ENCODE results near the gene VGLL3. TPM values are rescaled to one million over a fixed set of nuclear protein-coding genes. Genes with fewer than 3 reads are reported as not detected.
"Not testable (repeated sequence)": the region's sequence is repeated elsewhere in the genome, so short reads cannot be mapped to it uniquely, and the experiment has no call there.

VGLL3 gene
- total RNA-seq, 1 donor from 2014 or later, result 69.8 TPM

DNA sequence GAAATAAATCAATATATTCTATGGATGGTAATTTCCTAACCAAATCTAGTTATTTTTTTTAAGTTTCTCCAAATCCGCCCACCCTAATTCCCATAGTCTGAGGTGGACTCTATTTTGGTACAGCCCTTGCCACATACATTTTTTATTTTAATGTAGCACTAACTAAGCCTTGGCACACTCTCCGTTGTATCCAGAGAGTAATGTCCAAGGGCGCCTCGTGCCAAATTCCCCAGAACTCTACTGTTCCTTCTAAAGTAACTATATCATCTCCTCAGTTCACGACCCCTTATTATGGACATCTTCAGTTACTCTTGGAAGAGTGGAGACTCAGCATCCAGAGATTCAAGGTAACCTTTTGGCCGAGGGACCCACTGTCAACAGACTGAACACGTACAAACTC, 1.3 kb downstream of the VGLL3 start:
- peak; percentile 49 for DNase-seq (ENCODE audit: low read depth)

DNA sequence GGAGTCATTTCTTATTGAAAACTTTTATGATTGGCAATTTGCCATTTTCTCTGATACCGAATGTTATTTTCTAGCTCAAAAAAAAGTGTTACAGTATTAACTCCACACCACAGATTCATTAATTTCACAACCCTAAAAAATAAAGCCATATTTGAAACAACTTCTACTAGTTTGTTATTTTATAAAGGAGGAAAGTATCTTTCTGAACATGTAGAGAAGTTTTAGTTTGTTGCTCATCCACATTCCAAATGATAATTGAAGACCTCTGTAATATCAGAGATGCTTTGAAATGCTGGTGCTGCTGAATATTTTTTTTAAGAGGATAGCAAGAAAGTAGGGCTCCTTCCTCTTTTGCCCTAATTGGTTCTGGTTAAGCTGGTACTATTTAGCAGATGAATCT, 1.9 kb downstream of the VGLL3 start:
- peak; percentile 48 for DNase-seq (ENCODE audit: low read depth)

DNA sequence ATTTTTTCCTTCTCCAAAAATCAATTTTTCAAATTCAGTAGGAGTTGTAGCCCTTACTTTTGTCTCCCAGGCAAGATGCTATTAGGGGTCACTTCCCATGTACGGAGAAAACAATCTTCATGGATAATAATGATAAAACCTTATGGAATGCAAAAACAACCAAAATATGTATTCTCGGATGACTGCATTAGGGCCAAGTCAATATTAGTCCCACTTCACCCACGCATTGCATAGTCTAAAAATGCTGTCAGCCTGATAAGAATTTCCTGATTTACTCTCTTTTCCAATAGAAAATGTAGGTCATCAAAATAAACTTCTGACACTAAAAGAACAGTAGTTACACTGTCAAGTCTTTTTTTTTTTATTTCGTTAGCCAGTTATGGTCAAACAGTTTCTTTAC, 2.7 kb downstream of the VGLL3 start:
- no peak for DNase-seq (ENCODE audit: low read depth)

DNA sequence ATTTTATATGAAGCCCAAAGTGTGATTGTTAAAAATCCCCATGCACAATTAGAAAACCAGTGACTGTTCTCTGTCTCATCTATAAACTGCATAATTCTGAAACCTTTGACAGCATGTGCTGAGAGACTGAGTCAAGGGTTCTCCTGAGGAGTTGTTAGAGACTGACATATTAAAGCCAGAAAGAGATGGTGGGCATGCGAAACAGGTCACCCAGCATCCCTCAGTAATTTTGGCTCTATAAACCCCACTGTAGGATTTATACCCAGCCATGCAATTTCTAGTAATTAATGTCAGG, 3.6 kb downstream of the VGLL3 start:
- DNase-seq (ENCODE audit: low read depth), result peak; percentile 50

DNA sequence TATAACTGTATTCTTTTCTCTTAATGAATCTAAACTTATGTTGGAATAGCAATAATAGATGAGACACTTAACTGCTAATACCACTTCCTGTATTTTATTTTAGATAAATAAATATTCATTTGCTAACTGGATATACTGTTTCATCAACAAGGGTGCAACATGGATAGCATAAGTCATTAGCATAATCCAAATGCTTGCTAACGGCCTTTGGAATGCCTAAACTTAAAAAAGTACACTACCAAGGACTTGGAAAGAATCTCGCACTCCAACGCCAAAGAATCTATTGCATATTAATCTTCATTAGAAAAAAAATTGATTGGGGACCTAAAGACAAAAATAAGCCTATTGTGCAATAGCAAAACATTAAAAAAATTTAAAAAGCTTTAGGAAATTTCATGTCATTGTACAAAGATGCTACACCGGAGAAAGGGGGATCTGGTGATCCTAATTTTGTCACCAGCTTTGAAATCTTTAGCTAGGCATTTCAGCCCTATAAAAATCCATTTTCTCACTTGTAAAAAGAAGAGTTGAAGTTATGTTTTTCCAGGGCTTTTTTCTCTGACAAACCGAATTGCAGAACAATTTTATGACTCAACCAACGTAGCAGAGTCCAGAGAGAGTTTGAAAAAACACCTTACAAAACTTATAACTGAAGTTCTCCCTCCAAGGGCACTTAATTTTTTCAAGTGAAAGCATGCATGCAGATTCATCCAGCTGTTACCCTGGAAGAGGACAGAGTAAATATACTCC, 4.1 kb downstream of the VGLL3 start:
- peak; percentile 49 for DNase-seq (ENCODE audit: low read depth)

DNA sequence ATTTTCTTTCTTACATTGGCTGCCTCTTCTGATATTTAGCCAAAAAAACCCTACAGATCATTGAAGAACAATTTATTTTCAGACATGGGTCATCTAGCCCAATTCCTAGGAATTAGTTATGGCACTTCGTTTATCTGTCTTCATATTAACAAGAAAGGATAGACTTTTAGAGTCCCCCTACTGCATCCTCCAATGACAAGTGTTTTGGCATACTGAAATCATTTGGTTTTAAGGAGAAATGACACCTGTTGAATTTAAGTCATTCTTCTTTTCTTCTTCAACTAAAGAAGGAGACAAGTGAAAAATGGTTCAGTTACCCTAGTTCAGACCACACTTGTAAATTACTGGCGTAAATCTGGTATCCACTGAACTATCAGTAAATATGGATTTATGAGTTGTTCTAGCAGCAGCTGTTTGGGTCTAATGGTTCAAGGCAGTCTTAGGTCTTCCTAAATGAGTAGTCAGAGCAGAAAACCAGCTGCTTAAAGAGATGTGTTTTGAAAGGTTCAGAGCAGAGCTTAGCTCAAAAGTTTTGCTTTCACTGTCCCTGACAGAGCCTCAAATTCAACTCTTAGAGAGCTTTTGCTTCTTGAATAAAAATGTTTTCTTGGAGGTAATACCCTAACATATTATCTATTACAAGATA, 5.6 kb downstream of the VGLL3 start:
- peak; percentile 77 for DNase-seq (ENCODE audit: low read depth)

DNA sequence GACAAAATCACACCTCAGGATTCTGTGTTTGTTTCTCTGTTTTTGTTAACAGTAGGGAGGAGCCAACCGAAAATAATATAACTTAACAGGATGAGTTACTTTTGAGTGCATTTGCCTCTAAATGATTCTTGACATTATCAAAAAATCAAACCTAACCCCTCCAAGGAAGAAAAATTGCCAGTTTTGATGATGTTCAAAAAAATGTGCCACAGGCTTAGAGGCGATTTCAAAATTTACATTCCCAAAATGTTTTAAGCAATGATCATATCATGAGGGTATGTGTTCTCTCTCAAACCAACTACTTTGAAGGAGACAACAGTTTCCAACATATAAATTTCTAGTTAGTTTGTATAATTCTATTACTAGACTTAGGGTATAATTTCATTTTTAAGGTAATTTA, 6.7 kb downstream of the VGLL3 start:
- DNase-seq (ENCODE audit: low read depth), result peak; percentile 50

DNA sequence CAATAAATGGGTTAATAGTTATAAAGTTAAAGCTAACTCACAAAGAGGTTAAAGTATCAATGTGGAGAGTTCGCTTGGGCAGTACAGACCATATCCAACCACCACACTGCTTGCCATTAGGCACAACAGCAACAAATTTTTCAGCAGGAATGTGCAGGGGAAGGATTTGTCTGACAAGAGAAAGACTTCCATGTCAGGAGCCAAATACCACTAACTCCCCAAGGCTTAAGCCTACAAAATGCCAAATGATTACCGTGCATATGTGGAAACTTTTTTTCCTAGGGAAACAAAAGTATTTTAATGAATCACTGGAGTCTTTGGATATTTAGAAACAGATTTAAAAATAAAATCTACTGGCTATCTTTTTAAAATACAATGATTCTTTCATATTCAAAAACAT, 8.1 kb downstream of the VGLL3 start:
- DNase-seq (ENCODE audit: low read depth), result peak; percentile 82

DNA sequence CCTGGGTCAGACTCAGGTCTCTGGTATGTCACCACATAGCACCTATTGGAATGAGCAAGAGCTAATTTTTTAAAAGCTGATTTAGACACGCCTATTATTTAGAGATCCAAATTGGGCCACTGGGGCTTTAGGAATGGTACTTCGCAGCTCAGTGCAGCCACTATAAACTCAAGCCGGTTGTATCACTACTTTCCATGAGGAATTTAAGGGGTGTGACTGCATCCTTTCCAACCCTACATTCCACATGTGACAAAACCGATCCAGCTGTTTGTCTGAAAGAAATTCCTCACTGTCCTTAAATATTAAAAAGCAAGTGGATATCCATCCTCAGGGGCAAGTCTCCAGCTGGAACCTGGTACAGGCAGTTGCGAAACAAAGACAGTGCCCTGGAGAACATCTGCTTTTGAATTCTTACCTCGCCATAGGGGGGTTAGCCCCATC, 12.8 kb downstream of the VGLL3 start:
- DNase-seq (ENCODE audit: low read depth), result peak; percentile 75

DNA sequence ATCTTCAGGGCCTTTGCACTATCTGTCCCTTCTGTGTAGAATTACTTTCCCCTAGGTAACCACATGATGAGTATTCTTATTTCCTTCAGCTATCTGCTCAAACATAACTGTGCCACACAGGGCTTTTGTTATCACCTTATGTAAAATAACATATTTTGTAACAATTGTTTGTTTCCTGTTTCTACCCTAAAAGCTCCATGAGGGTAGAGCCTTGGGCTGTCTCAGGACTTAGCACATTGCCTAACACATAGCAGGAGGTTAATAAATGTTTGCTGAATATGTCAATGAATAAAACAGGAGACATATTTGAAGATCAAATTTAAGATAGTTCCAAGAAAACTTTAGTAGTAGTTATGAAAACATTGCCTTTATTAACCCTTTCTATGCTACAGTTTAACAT, 14.7 kb downstream of the VGLL3 start:
- DNase-seq (ENCODE audit: low read depth), result no peak

DNA sequence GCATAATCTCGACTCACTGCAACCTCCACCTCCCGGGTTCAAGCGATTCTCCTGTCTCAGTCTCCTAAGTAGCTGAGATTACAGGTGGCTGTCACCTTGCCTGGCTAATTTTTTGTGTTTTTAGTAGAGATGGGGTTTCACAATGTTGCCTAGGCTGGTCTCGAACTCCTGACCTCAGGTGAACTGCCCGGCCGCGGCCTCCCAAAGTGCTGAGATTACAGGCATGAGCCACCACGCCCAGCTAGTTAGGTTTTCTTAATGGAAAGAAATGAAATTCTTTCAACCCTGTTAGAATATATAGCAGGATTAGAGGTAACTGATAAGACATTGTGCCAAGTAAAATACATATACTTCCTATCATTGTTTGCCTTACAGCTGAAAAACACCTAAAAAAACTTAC, 16.8 kb downstream of the VGLL3 start:
- not testable (repeated sequence) for DNase-seq (ENCODE audit: low read depth)

DNA sequence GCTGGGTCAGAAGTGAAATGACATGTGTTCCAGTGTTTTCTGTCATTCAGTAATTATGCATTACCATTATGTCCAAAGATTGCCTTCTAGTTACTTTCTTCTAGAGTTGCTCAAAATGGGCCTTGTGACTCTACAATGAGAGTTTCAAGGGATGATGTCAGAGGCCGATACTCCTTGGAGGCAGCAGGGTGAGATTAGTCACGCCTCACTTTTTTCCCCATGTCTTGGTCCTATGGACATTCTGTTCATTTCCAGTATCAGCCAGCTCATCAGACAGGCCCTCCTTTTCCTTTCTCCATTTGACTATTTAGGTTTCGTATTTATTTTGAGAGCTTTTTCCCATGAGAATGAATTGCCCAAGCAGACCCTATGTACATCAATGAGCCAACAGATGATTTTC, 17.5 kb downstream of the VGLL3 start:
- peak; percentile 63 for DNase-seq (ENCODE audit: low read depth)

DNA sequence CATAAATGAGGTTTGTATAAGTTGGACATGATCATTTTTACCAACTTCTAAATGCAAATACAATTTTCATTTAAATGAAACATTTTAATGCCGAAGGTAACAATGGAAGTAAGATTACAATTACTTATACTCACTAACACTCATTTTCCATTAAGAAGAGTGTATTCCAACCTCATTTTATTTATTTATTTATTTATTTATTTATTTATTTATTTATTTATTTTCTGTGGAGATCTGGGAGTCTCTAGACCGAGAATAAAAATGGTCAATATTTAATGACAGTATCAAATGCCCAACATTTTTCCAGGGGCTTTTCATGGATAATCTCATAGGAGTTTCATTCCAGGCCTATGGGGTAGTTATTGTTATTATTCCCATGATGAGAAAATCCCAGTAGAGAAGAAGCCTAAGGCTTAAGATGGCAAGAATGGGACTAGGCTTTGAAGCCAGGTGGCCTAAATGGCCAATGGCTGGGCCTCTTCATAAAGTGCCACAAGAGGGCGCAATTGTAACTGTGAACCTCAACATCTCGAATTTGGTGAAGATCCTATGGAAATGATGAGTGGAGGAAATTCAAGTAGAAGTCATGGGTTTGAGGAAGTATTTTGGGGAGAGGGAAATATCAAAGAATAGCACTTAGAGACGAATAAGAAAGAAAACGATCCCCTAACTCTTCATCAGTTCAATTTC, 21.3 kb downstream of the VGLL3 start:
- DNase-seq (ENCODE audit: low read depth), result peak; percentile 34

DNA sequence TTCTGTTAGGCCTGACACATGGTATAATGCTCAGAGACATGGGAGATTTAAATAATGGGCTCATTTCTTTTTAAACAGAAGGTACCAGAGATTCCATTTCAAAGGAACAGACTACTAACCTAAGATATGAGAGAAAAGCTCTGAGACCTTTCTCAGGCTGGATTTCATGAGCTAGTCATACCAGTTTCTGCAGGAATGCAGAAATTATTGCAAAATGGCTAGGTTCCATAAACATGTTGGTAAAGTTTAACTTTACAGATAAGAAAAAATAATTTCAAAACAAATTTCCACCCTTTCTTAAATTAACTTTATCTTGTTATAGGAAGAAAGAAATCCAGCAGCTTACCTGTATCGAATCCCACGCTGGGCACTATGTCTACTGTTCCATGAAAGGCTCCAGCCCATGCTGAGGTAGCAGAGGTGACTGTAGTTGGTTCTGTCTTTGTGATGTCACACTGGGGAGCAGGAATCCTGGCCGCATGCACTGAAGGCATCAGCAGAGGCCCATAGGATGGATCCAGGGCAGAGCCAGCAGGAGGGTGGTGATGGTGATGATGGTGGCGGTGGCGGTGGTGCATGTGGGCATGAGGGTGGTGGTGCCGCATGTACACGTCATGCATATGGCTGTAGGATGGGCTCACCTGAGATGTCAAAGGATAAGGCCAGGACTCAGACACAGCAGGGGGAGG, 22.6 kb downstream of the VGLL3 start:
- DNase-seq (ENCODE audit: low read depth), result no peak

DNA sequence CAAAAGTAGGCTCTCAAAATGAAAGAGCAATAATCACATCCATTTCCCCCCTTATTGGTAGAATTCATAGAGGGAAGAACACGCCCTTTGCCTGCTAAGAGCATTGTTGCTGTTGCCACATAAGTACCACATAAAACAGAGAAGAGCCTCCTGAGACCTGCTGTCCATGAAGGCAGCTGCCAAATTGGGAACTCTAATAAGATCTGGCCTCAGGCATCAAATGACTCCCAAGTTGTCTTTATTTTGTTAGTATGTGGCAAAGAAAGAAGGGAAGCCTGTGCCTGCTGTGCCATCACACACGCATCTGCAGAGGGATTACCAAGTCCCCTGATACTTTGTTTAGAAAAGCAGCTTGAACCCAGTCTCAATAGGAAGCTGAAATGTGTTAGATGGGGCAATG, 23.9 kb downstream of the VGLL3 start:
- peak; percentile 78 for DNase-seq (ENCODE audit: low read depth)

DNA sequence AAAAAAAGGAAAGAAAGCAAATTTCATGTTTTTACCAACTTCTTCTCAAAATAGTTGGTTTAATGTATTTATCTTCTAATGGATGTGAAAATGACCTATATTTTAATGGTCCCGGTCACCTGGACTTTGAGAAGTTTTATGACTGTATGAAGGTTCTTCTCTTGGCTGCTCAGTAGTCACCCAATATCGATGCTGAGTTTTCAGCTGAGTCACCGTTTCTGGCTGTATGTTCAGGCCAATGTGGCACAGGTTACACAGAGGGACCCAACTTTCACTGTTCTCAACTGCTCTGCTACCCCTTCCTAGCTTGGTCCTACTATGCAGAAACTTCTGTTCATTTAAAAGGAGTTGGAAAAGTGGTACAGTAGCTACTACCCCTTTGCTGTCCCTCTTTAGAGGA, 25.8 kb downstream of the VGLL3 start:
- no peak for DNase-seq (ENCODE audit: low read depth)

DNA sequence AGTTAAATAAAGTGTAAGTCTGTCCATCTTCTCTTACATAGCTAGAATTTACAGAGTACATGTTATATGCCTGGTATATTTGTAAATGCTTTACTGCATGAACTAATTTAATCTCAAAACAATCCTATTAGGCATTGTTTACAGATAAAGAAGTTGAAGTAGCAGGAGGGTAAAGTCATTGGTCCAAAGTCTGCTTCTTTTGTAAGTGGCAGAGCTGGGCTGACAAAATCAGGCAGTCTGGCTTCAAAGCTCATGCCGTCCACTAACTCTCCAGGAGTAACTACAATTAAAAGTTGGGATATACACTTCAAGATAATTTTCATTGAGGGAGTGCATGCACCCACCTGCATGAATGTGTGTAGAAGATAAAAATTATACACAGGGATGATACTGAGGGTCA, 27.3 kb downstream of the VGLL3 start:
- DNase-seq (ENCODE audit: low read depth), result no peak

DNA sequence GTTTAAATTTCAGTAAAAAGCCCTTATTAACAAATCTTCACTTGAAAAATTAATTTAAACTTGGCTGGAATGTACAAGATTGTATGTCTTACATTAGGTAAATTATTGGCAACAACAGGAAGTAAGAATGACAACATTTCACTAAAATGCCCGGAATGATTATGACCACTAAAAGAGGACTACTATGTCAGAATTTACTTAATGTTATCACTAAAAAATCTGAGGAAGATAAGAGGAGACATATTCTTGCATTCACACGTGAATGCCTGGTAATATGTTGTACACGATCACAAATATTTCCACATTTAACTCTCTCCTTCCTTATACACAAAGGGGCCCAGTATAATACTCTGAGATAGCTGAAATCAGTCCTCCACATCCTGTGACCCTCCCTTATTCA, 29.7 kb downstream of the VGLL3 start:
- DNase-seq (ENCODE audit: low read depth), result no peak

DNA sequence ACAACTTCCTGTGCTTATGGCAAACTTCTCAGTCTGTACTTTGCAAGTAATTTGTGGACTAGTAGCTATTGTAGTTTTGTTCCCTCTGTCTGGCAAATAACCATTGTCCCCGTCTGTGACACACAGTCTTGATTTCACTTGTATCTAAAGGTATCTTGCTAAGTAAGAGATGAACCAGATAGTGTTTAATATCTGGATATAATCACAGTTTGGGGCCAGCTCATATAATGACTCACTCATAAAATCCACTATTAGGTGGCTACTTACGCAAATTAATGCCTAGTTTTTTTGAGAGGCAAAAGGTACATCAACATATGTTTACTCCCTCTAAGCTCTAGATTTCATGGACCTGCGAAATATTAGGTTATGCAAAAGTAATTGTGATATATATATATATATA, 30.4 kb downstream of the VGLL3 start:
- no peak for DNase-seq (ENCODE audit: low read depth)

DNA sequence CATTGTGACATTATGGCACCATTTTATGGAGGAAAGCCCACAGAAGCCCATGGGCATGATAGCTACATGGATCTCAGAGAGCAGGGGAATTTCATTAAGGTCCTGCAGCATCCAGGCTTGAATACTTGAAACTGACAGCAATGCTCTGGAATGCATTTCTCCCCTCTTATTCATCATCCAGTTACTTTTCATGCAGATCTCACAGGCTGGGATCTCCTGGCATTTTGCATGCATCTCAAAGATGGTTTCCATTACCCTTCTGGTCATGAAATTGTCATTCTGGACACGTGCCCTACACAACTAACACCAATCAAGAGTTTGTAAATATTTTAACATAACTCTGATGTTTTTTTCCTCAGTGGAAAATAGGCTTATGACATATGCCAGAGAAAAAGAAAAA, 32.4 kb downstream of the VGLL3 start:
- DNase-seq (ENCODE audit: low read depth), result peak; percentile 53

DNA sequence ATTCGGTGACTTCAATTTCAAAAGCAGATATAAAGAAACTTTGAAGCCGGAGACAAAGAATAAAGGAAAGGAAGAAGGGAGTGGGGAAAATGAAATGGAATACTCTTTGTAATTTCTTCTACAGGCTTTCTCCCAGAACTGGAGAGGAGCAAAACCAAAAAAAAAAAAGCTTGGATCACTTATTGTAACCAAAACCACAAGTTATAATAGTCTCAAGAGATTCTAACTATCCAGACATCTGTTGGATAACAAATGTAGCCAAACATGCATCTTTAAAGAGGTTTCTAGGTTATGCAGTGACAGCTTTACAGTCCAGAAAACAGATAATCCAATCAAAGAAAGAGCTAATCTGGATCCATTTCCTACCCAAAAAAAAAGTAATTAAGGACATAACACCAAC, 36.2 kb downstream of the VGLL3 start:
- peak; percentile 70 for DNase-seq (ENCODE audit: low read depth)

DNA sequence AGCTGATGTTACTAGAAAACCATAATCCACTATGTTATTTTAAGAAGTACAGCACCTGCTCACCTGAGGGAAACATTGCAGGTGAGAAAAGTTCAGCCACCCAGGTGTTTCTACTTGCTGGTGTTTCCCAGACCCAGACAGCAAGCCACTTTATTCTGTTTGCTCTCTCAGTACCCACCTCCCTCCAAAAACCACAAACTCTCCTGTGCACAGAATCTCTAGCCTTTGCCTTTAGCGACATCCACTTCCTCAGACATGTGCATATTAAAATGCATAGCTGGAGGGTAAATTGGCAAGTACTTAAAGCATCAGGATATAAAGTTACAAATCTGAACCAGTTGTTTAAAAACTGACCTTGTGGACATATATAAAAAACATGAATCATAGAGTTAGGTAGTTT, 36.7 kb downstream of the VGLL3 start:
- DNase-seq (ENCODE audit: low read depth), result no peak

Data from myocyte (in vitro differentiated cells).